ENCODE measurements around the gene PHYHIPL.

- no peak for TF ChIP-seq CTCF (IDR thresholded peaks at IDR 0.05; ENCODE audit: low read length)
- no peak for TF ChIP-seq EZH2phosphoT487 (IDR thresholded peaks at IDR 0.05; ENCODE audit: low read length)
- no peak for TF ChIP-seq EZH2 (optimal IDR thresholded peaks at IDR 0.05; ENCODE audit: low read depth, low read length)
Measured at GRCh38 chr10:59222788-59223187, 46.3 kb downstream of the PHYHIPL start.

Measured in MM.1S (cell line).